ENCODE results near the gene STX16.

The STX16 gene

GRCh38 chr20:58633161-58634053 lies 17.7 kb upstream of the STX16 start:
- no peak for DNase-seq (ENCODE audit: extremely low read depth, insufficient read length)
- no peak for TF ChIP-seq CTCF (IDR thresholded peaks at IDR 0.05; ENCODE audit: insufficient read depth, low read length, poor library complexity, severe bottlenecking)
- Histone ChIP-seq H3K27me3 (replicated peaks; ENCODE audit: control insufficient read depth, insufficient read depth, low read length) (peaks cover 1% of the 10 kb centered on the region), H3K4me3 (replicated peaks; ENCODE audit: low read depth, low read length) (no peak overlapping the region), H3K36me3 (ENCODE audit: control insufficient read depth, insufficient read depth, low read length) (no peaks in the 10 kb centered on the region)

- TF ChIP-seq CTCF (IDR thresholded peaks at IDR 0.05; ENCODE audit: insufficient read depth, low read length, poor library complexity, severe bottlenecking), result no peak
Observed at GRCh38 chr20:58634059-58634458, 17.0 kb upstream of the STX16 start.

GRCh38 chr20:58634521-58635278 lies 16.4 kb upstream of the STX16 start:
- TF ChIP-seq CTCF (IDR thresholded peaks at IDR 0.05; ENCODE audit: insufficient read depth, low read length, poor library complexity, severe bottlenecking), result no peak
- no peak for DNase-seq (ENCODE audit: extremely low read depth, insufficient read length)
- no peaks in the 10 kb centered on the region for H3K36me3 ChIP-seq (ENCODE audit: control insufficient read depth, insufficient read depth, low read length)
- no peak overlapping the region for H3K4me3 ChIP-seq (replicated peaks; ENCODE audit: low read depth, low read length)
- H3K27me3 ChIP-seq (replicated peaks; ENCODE audit: control insufficient read depth, insufficient read depth, low read length), result peaks cover 1% of the 10 kb centered on the region

More at GRCh38 chr20:58634059-58634458, 17.0 kb upstream of the STX16 start:
- Histone ChIP-seq H3K36me3 (ENCODE audit: control insufficient read depth, insufficient read depth, low read length) (no peaks in the 10 kb centered on the region), H3K4me3 (replicated peaks; ENCODE audit: low read depth, low read length) (no peak overlapping the region), H3K27me3 (replicated peaks; ENCODE audit: control insufficient read depth, insufficient read depth, low read length) (peaks cover 1% of the 10 kb centered on the region)
- no peak for DNase-seq (ENCODE audit: extremely low read depth, insufficient read length)

GRCh38 chr20:58635279-58635665 lies 15.8 kb upstream of the STX16 start:
- no peak for DNase-seq (ENCODE audit: extremely low read depth, insufficient read length)
- Histone ChIP-seq H3K4me3 (replicated peaks; ENCODE audit: low read depth, low read length) (no peak overlapping the region), H3K27me3 (replicated peaks; ENCODE audit: control insufficient read depth, insufficient read depth, low read length) (peaks cover 1% of the 10 kb centered on the region), H3K36me3 (ENCODE audit: control insufficient read depth, insufficient read depth, low read length) (no peaks in the 10 kb centered on the region)
- TF ChIP-seq CTCF (IDR thresholded peaks at IDR 0.05; ENCODE audit: insufficient read depth, low read length, poor library complexity, severe bottlenecking), result no peak

GRCh38 chr20:58636396-58636982 lies 14.6 kb upstream of the STX16 start:
- H3K4me3 ChIP-seq (replicated peaks; ENCODE audit: low read depth, low read length), result no peak overlapping the region
- peaks cover 1% of the 10 kb centered on the region for H3K27me3 ChIP-seq (replicated peaks; ENCODE audit: control insufficient read depth, insufficient read depth, low read length)
- no peaks in the 10 kb centered on the region for H3K36me3 ChIP-seq (ENCODE audit: control insufficient read depth, insufficient read depth, low read length)
- no peak for DNase-seq (ENCODE audit: extremely low read depth, insufficient read length)
- TF ChIP-seq CTCF (IDR thresholded peaks at IDR 0.05; ENCODE audit: insufficient read depth, low read length, poor library complexity, severe bottlenecking), result no peak
